Mononuclear cell (primary cell): ENCODE measurements around the gene FAM217A. TPM values are rescaled to one million over a fixed set of nuclear protein-coding genes. Genes with fewer than 3 reads are reported as not detected.
"Not testable (repeated sequence)": the region's sequence is repeated elsewhere in the genome, so short reads cannot be mapped to it uniquely, and the experiment has no call there.

ENCODE experiments used
- H3K27me3 ChIP-seq: 2 replicates; pipeline ENCODE4 v1.6.0; 2011; ENCODE audit warnings: low read length, control low read depth; ENCODE audit not compliant: insufficient read depth
- H3K4me1 ChIP-seq: 2 replicates; pipeline ENCODE4 v1.5.1; 2011; ENCODE audit warnings: mild to moderate bottlenecking, low read length, control low read depth; ENCODE audit not compliant: insufficient read depth
- H3K4me3 ChIP-seq: 2 replicates; pipeline ENCODE4 v1.5.1; 2011; ENCODE audit warnings: mild to moderate bottlenecking, low read length, moderate library complexity
- H3K9me3 ChIP-seq: 2 replicates; pipeline ENCODE4 v1.5.1; 2011; ENCODE audit warnings: low read depth, mild to moderate bottlenecking, control low read depth, low read length
- total RNA-seq: library from RNA; depleted of rRNA; stranded (reverse); fragments of >200 nt; gene quantifications from one replicate; pipeline ENCODE4 v1.2.3, GENCODE V29; 2012

Gene FAM217A
- total RNA-seq, 1 donor, result not detected

GRCh38 chr6:4102687-4103244 lies 23.8 kb upstream of the FAM217A start:
- Histone ChIP-seq H3K4me3 (no peak overlapping the region), H3K4me1 (no peaks in the 10 kb centered on the region), H3K9me3 (no peaks in the 10 kb centered on the region), H3K27me3 (no peaks in the 10 kb centered on the region)

- Histone ChIP-seq H3K27me3 (no peaks in the 10 kb centered on the region), H3K4me1 (no peaks in the 10 kb centered on the region), H3K4me3 (no peak overlapping the region), H3K9me3 (no peaks in the 10 kb centered on the region)
These were observed 22.4 kb upstream of the FAM217A start for GRCh38 chr6:4101298-4101697.

GRCh38 chr6:4100655-4101054 lies 21.7 kb upstream of the FAM217A start:
- H3K9me3 ChIP-seq, result no peaks in the 10 kb centered on the region
- H3K27me3 ChIP-seq, result no peaks in the 10 kb centered on the region
- H3K4me1 ChIP-seq, result no peaks in the 10 kb centered on the region
- no peak overlapping the region for H3K4me3 ChIP-seq

DNA sequence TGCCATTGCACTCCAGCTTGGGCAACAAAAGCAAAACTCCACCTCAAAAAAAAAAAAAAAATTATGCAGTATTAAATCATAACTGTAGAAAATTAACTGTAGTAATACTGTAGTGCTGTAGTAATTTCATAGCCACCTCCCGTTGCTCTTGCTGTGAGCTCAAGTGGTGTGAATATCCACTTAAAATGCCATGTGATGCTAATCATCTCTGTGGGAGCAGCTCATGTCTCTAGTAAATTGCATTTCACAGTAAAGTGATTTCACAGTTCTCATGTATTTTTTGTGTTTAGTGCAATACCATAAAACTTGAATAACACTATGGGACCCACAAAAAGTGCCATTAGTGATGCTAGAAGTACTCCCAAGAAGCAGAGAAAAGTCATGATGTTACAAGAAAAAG lies 14.4 kb upstream of the FAM217A start:
- H3K4me3 ChIP-seq, result no peak overlapping the region
- H3K4me1 ChIP-seq, result no peaks in the 10 kb centered on the region
- H3K27me3 ChIP-seq, result no peaks in the 10 kb centered on the region
- no peaks in the 10 kb centered on the region for H3K9me3 ChIP-seq

DNA sequence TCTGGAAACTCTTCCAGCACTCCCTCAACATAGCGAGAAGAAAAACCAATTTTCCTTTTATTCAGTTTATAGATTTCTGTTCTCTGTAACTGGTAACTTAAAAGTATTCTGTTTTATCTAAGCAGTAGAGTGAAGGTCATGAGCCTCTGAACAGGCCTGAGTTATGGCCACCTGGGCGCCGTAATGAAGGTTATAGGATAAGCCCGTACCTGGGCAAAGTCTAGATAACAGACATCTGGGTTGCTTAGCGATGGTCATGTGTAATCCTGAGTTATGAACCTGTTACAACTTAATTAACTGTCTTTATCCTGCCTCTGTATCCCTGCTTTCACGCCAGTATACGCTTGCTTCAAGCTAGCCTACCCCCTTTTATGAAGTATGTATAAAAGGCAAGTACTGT lies 13.0 kb upstream of the FAM217A start:
- H3K4me1 ChIP-seq, result no peaks in the 10 kb centered on the region
- no peaks in the 10 kb centered on the region for H3K9me3 ChIP-seq
- no peak overlapping the region for H3K4me3 ChIP-seq
- no peaks in the 10 kb centered on the region for H3K27me3 ChIP-seq

DNA sequence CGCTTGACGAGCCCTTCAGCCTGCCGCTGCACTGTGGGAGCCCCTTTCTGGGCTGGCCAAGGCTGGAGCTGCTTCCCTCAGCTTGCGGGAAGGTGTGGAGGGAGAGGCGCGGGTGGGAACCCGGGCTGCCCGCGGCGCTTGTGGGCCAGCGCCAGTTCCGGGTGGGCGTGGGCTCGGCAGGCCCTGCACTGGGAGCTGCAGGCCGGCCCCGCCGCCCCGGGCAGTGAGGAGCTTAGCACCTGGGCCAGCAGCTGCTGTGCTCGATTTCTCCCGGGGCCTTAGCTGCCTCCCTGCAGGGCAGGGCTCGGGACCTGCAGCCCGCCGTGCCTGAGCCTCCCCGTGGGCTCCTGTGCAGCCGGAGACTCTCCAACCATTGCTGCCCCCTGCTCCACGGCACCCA lies 11.1 kb upstream of the FAM217A start:
- not testable (repeated sequence) for H3K9me3 ChIP-seq, H3K4me1 ChIP-seq, H3K27me3 ChIP-seq, H3K4me3 ChIP-seq

DNA sequence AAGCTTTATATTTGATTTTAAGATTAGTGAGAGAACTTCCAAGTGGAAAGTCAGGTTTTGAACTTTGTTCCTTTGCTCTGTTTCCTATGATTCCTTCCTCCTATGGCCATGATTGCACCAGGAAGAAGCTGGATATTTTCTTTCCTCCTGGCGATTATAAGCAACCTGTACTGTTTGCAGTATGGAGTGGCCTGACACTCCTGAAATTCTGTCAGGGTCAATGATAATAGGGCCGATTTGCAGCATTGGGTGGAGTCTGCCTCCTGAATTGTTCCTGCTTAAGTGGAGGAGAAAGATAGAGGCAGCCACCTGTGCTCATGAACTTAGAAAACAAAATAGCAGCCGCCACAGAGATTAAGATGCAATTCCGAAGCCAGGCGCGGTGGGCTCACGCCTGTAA lies 9.8 kb upstream of the FAM217A start:
- H3K4me3 ChIP-seq, result no peak overlapping the region

DNA sequence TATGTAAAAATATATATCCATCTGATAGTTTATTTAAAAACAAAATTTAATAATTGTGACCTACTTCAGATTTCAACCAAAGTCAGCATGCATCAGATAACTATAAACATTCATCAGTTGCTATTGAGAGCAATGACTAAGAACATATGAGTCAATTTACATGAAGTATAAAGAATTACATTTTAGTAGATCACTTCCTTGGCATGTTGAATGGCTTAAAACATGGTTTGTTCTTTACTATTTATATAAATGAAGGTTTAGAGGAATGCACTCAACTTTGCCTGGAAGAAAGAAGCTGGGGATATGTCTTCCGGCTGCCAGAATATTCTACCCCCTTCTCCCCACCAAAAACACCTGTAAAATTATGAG lies 6.4 kb upstream of the FAM217A start:
- H3K27me3 ChIP-seq, result no peaks in the 10 kb centered on the region
- H3K4me1 ChIP-seq, result no peaks in the 10 kb centered on the region
- H3K4me3 ChIP-seq, result no peak overlapping the region
- no peaks in the 10 kb centered on the region for H3K9me3 ChIP-seq

More for the DNA sequence above, 9.8 kb upstream of the FAM217A start:
- Histone ChIP-seq H3K9me3 (no peaks in the 10 kb centered on the region), H3K27me3 (no peaks in the 10 kb centered on the region), H3K4me1 (no peaks in the 10 kb centered on the region)

DNA sequence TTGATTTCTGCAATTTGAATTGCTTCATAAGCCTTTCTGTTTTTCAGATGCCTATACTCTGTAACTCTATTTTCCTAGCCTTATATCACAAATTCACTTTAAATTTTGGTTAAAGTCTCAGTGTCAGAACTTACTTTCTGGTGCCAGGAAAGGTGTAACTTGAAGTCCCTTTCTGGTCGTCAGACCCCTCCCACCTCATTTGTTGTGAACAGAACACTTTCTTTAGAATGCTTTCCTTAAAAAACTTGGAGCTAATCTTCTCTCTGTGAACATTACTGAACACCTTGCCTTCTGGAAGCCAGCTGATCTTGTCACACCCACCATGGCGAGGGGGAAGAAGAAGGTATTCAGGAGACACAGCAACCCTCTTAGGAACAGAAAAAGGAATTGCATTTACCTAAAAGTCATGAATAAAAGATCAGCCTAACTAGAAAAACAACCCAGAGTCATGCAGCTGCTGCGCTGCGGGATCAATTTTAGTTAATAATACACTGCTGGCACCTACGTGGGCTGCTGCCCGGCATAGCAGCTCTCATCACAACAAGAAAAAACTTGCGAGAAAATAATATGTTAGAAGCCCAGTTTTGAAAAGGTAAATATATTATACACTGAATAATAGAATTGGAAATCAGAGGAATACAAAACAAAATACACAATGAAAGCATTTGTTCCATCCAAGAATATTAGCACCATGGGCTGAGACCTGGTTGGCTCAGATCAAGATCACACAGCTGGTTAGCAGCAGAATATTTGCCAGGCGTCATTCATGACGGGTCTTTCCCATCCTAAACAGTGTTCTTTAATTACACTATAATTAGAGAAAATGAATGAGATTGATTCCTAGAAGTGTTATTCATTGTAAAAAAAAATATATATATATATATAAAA lies 5.8 kb upstream of the FAM217A start:
- Histone ChIP-seq H3K4me1 (no peaks in the 10 kb centered on the region), H3K4me3 (no peak overlapping the region), H3K27me3 (no peaks in the 10 kb centered on the region)

DNA sequence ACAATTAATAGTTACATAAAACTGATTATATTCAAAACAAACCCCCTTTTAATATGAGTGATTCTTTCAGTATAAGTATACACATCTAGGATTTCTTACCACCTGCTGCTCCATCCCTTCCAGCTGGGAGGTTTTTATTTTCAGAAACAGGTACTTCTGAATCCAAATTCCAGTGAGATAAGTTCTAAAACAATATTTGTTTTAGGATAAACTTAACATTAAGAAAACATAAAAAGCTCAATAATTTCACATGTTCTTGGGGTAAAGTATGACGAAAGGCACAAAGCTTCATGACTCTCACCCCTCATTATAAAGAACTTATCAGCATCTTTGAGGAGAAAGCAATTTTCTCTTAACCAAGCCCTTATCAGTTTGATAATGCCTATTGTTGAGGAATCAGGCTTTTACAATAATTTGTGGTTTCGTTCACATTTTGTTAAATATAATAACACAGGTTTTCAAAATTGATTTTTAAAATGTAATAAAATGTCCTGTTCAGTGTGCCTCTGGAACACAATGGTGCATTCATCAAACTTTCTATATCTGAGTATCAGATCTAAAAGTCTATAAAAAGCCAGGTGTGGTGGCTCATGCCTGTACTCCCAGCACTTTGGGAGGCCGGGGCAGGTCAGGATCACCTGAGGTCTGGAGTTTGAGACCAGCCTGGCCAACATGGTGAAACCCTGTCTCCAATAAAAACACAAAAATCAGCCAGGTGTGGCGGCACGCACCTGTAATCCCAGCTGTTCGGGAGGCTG lies 4.3 kb downstream of the FAM217A start:
- Histone ChIP-seq H3K27me3 (peaks cover 4% of the 10 kb centered on the region), H3K4me1 (no peaks in the 10 kb centered on the region), H3K4me3 (no peak overlapping the region), H3K9me3 (no peaks in the 10 kb centered on the region)

More for the DNA sequence above, 5.8 kb upstream of the FAM217A start:
- H3K9me3 ChIP-seq, result no peaks in the 10 kb centered on the region

DNA sequence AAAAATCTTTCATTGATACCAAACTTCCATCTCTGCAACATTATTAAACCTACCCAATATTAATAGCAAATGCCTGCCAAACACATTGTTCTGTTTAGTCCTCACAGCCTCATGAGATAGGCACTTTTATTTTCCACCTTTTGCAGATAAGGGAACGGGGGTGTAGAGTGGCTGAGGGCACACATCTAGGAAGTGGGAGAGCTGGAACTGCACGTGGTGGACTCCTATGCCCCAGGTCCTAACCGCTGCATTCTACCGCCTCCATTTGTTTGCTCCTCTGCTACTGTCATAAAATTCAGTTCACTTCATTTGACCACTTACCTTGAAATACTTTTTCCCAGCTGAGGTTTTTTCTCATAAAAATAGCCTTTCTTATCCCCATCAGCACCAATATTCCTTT lies 7.6 kb downstream of the FAM217A start:
- Histone ChIP-seq H3K4me3 (no peak overlapping the region), H3K9me3 (no peaks in the 10 kb centered on the region), H3K27me3 (no peaks in the 10 kb centered on the region), H3K4me1 (no peaks in the 10 kb centered on the region)

GRCh38 chr6:4069199-4069598 lies 9.7 kb downstream of the FAM217A start:
- H3K4me3 ChIP-seq, result no peak overlapping the region
- no peaks in the 10 kb centered on the region for H3K27me3 ChIP-seq
- no peaks in the 10 kb centered on the region for H3K4me1 ChIP-seq
- no peaks in the 10 kb centered on the region for H3K9me3 ChIP-seq

DNA sequence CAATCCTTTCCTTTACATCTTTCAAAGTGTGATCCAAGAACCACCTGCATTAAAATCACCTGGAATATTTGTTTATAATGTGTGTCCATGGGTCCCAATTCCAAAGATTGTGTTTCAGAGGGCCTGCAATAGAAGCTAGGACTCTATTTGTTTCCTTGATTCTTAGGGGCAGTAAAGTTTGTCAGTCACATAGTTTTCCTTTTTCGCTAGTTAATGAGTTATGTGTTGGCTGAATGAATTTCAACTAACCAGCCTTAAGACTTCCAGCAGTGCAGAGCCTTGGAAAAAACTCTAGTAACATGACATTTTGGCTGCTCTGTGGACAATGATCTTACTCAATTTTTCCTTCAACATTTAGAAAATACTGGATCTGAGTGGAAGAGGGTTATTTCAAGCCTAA lies 11.3 kb downstream of the FAM217A start:
- H3K9me3 ChIP-seq, result no peaks in the 10 kb centered on the region
- no peaks in the 10 kb centered on the region for H3K27me3 ChIP-seq
- H3K4me3 ChIP-seq, result no peak overlapping the region
- no peaks in the 10 kb centered on the region for H3K4me1 ChIP-seq

DNA sequence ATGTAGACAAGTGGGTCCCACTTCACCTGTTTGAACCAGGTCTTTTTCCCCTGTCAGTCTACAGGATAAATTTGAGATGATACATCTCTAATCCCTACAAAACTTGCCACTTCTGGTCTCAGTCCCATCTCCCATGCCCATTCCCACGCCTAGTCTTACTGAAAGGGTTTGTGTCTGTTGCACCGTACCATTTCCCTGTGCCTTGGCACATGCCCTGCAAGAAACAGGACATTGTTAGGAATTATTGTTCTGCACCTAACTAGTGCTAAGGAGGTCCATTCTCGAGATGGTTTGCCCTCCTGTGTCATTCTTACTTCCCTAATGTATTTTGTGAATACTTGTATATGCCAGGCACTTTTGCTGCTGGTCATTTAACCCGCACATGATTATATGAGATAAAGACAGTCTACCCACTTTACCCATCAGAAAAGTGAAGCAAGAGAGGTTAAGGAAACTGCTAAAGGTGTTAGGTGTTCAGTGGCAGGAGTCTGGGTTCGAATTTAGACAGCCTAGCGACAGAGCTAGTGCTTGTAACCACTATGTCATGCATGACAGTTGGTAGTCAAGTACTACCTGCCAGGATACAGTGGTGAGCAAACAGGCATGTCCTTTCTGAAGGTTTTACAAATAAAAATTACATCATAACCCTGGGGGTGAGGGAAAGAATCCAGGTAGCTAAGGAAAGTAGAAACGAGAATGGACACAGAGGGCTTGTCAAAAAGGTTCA lies 12.7 kb downstream of the FAM217A start:
- no peaks in the 10 kb centered on the region for H3K4me1 ChIP-seq
- H3K4me3 ChIP-seq, result no peak overlapping the region
- no peaks in the 10 kb centered on the region for H3K27me3 ChIP-seq
- H3K9me3 ChIP-seq, result no peaks in the 10 kb centered on the region
